Measurements from ENCODE around the gene HSD17B8.

Gene HSD17B8

GRCh38 chr6:33192671-33193602 lies 11.5 kb upstream of the HSD17B8 start:
- DNase-seq = no peak

GRCh38 chr6:33193619-33194018 lies 10.8 kb upstream of the HSD17B8 start:
- no peak for DNase-seq

- DNase-seq = no peak
Observed at GRCh38 chr6:33194431-33194979, 9.9 kb upstream of the HSD17B8 start.

- no peak for DNase-seq
Observed at GRCh38 chr6:33195304-33196165, 8.9 kb upstream of the HSD17B8 start.

- no peak for DNase-seq
Observed at GRCh38 chr6:33197431-33198048, 6.9 kb upstream of the HSD17B8 start.

- DNase-seq = no peak
Observed at GRCh38 chr6:33198159-33198852, 6.1 kb upstream of the HSD17B8 start.

- DNase-seq = no peak
Observed at GRCh38 chr6:33198853-33199436, 5.5 kb upstream of the HSD17B8 start.

GRCh38 chr6:33199687-33200218 lies 4.7 kb upstream of the HSD17B8 start:
- DNase-seq = peak; percentile 52 to 70

- DNase-seq = peak; percentile 94 to 96
Observed at GRCh38 chr6:33200219-33201146, 4.0 kb upstream of the HSD17B8 start, which contains the start of the genes RXRB and SLC39A7. TSS of gene RXRB (minus strand) at chr6:33200665. CDS start at chr6:33200476, 189 bp downstream. TSS of gene SLC39A7 (plus strand) at chr6:33200867. CDS start at chr6:33201246, 379 bp downstream.

GRCh38 chr6:33201147-33201545 lies 3.3 kb upstream of the HSD17B8 start:
- no peak for DNase-seq

- DNase-seq = no peak
Observed at GRCh38 chr6:33201935-33202334, 2.5 kb upstream of the HSD17B8 start.

- DNase-seq = no peak
Observed at GRCh38 chr6:33202799-33203198, 1.7 kb upstream of the HSD17B8 start.

GRCh38 chr6:33203443-33204164 lies 851 bp upstream of the HSD17B8 start:
- no peak for DNase-seq

- DNase-seq = no peak
Observed at GRCh38 chr6:33204165-33204414, 365 bp upstream of the HSD17B8 start.

GRCh38 chr6:33205191-33206026 lies 954 bp downstream of the HSD17B8 start:
- no peak for DNase-seq

- no peak for DNase-seq
Observed at GRCh38 chr6:33206027-33206863, 1.8 kb downstream of the HSD17B8 start.

GRCh38 chr6:33206864-33207551 lies 2.6 kb downstream of the HSD17B8 start:
- no peak for DNase-seq
